T-helper 2 cell treated with Interferon-gamma antibody and Interleukin-4, amounts not matched to agents 5 μg/mL and 100 μg/mL, for 36 hours (primary cell): ENCODE results near the gene SPDYE1.
"Not testable (repeated sequence)": the region's sequence is repeated elsewhere in the genome, so short reads cannot be mapped to it uniquely, and the experiment has no call there.

ENCODE experiments used
- DNase-seq: peaks from one replicate; pipeline ENCODE4 v3.0.0; 2021; ENCODE audit warnings: low spot score
- H3K27ac Mint-ChIP-seq: one replicate; pipeline ENCODE4 v1.8.0; 2021; ENCODE audit warnings: mild to moderate bottlenecking, mixed read lengths
- H3K27me3 Mint-ChIP-seq: one replicate; pipeline ENCODE4 v1.8.0; 2021; ENCODE audit warnings: low read depth, mixed read lengths
- H3K36me3 Mint-ChIP-seq: one replicate; pipeline ENCODE4 v1.8.0; 2021; ENCODE audit warnings: low read depth, mixed read lengths
- H3K4me1 Mint-ChIP-seq: one replicate; pipeline ENCODE4 v1.8.0; 2021; ENCODE audit warnings: low read depth, mixed read lengths
- H3K4me3 Mint-ChIP-seq: one replicate; pipeline ENCODE4 v1.8.0; 2022; ENCODE audit warnings: mild to moderate bottlenecking, moderate library complexity, mixed read lengths
- H3K9me3 Mint-ChIP-seq: one replicate; pipeline ENCODE4 v1.8.0; 2021; ENCODE audit warnings: mixed read lengths

Gene SPDYE1

GRCh38 chr7:43997532-43997931 is at the start of gene SPDYE1:
TSS of gene SPDYE1 (plus strand) at chr7:43997897. CDS start at chr7:43999950, 2,053 bp downstream.
- not testable (repeated sequence) for H3K36me3 Mint-ChIP-seq, H3K27me3 Mint-ChIP-seq, DNase-seq, H3K27ac Mint-ChIP-seq, H3K9me3 Mint-ChIP-seq, H3K4me1 Mint-ChIP-seq, H3K4me3 Mint-ChIP-seq

- peaks cover 7% of the 10 kb centered on the region for H3K36me3 Mint-ChIP-seq
- H3K27ac Mint-ChIP-seq = no peak overlapping the region
- peaks cover 7% of the 10 kb centered on the region for H3K4me1 Mint-ChIP-seq
- H3K27me3 Mint-ChIP-seq = no peaks in the 10 kb centered on the region
- H3K4me3 Mint-ChIP-seq = no peak overlapping the region
- no peak for DNase-seq
- no peaks in the 10 kb centered on the region for H3K9me3 Mint-ChIP-seq
Observed at GRCh38 chr7:43952028-43952427, 45.7 kb upstream of the SPDYE1 start.

- no peaks in the 10 kb centered on the region for H3K27me3 Mint-ChIP-seq
- H3K4me1 Mint-ChIP-seq = peaks cover 7% of the 10 kb centered on the region
- H3K4me3 Mint-ChIP-seq = no peak overlapping the region
- no peaks in the 10 kb centered on the region for H3K9me3 Mint-ChIP-seq
- no peak for DNase-seq
- peaks cover 1% of the 10 kb centered on the region for H3K36me3 Mint-ChIP-seq
- H3K27ac Mint-ChIP-seq = no peak overlapping the region
Observed at GRCh38 chr7:43953071-43953470, 44.6 kb upstream of the SPDYE1 start.

GRCh38 chr7:43954524-43955228 is 43.0 kb upstream of the SPDYE1 start:
- no peaks in the 10 kb centered on the region for H3K9me3 Mint-ChIP-seq
- H3K27ac Mint-ChIP-seq = no peak overlapping the region
- no peaks in the 10 kb centered on the region for H3K36me3 Mint-ChIP-seq
- no peaks in the 10 kb centered on the region for H3K27me3 Mint-ChIP-seq
- no peak overlapping the region for H3K4me3 Mint-ChIP-seq
- H3K4me1 Mint-ChIP-seq = peaks cover 7% of the 10 kb centered on the region
- DNase-seq = no peak

- peaks cover 7% of the 10 kb centered on the region for H3K4me1 Mint-ChIP-seq
- H3K27me3 Mint-ChIP-seq = no peaks in the 10 kb centered on the region
- DNase-seq = no peak
- H3K4me3 Mint-ChIP-seq = no peak overlapping the region
- no peaks in the 10 kb centered on the region for H3K9me3 Mint-ChIP-seq
- H3K27ac Mint-ChIP-seq = no peak overlapping the region
- H3K36me3 Mint-ChIP-seq = peaks cover 6% of the 10 kb centered on the region
Observed at GRCh38 chr7:43956027-43956426, 41.7 kb upstream of the SPDYE1 start.

GRCh38 chr7:43960933-43961332 is 36.8 kb upstream of the SPDYE1 start:
- H3K27ac Mint-ChIP-seq = no peak overlapping the region
- no peaks in the 10 kb centered on the region for H3K9me3 Mint-ChIP-seq
- peaks cover 6% of the 10 kb centered on the region for H3K4me1 Mint-ChIP-seq
- no peak for DNase-seq
- H3K4me3 Mint-ChIP-seq = no peak overlapping the region
- no peaks in the 10 kb centered on the region for H3K27me3 Mint-ChIP-seq
- peaks cover 6% of the 10 kb centered on the region for H3K36me3 Mint-ChIP-seq

- H3K4me1 Mint-ChIP-seq, DNase-seq, H3K4me3 Mint-ChIP-seq: not testable (repeated sequence)
Observed at GRCh38 chr7:43966392-43966791, 31.3 kb upstream of the SPDYE1 start.

GRCh38 chr7:43968172-43969040 is 29.3 kb upstream of the SPDYE1 start:
- H3K4me1 Mint-ChIP-seq, H3K9me3 Mint-ChIP-seq, H3K4me3 Mint-ChIP-seq, H3K27ac Mint-ChIP-seq, H3K27me3 Mint-ChIP-seq, H3K36me3 Mint-ChIP-seq, DNase-seq: not testable (repeated sequence)

More at GRCh38 chr7:43966392-43966791, 31.3 kb upstream of the SPDYE1 start:
- not testable (repeated sequence) for H3K9me3 Mint-ChIP-seq, H3K36me3 Mint-ChIP-seq, H3K27ac Mint-ChIP-seq, H3K27me3 Mint-ChIP-seq

- H3K4me3 Mint-ChIP-seq, H3K27me3 Mint-ChIP-seq, H3K9me3 Mint-ChIP-seq, H3K4me1 Mint-ChIP-seq, H3K27ac Mint-ChIP-seq, DNase-seq, H3K36me3 Mint-ChIP-seq: not testable (repeated sequence)
Observed at GRCh38 chr7:43969586-43969985, 28.1 kb upstream of the SPDYE1 start.

GRCh38 chr7:43970698-43971097 is 27.0 kb upstream of the SPDYE1 start:
- H3K27ac Mint-ChIP-seq, H3K4me1 Mint-ChIP-seq, H3K9me3 Mint-ChIP-seq, H3K27me3 Mint-ChIP-seq, H3K4me3 Mint-ChIP-seq, DNase-seq, H3K36me3 Mint-ChIP-seq: not testable (repeated sequence)

GRCh38 chr7:43974033-43974573 is 23.6 kb upstream of the SPDYE1 start:
- not testable (repeated sequence) for H3K9me3 Mint-ChIP-seq, H3K4me3 Mint-ChIP-seq, H3K4me1 Mint-ChIP-seq, H3K27me3 Mint-ChIP-seq, DNase-seq, H3K27ac Mint-ChIP-seq, H3K36me3 Mint-ChIP-seq

- not testable (repeated sequence) for H3K27me3 Mint-ChIP-seq, H3K4me3 Mint-ChIP-seq, H3K9me3 Mint-ChIP-seq, H3K4me1 Mint-ChIP-seq, DNase-seq, H3K36me3 Mint-ChIP-seq, H3K27ac Mint-ChIP-seq
Observed at GRCh38 chr7:43974725-43975482, 22.8 kb upstream of the SPDYE1 start.

GRCh38 chr7:43977525-43977924 is 20.2 kb upstream of the SPDYE1 start:
- no peak overlapping the region for H3K4me3 Mint-ChIP-seq
- no peaks in the 10 kb centered on the region for H3K27me3 Mint-ChIP-seq
- no peaks in the 10 kb centered on the region for H3K9me3 Mint-ChIP-seq
- no peak for DNase-seq
- H3K4me1 Mint-ChIP-seq = no peaks in the 10 kb centered on the region
- H3K27ac Mint-ChIP-seq = no peak overlapping the region
- H3K36me3 Mint-ChIP-seq = peaks cover 1% of the 10 kb centered on the region

GRCh38 chr7:43978102-43978501 is 19.6 kb upstream of the SPDYE1 start:
- not testable (repeated sequence) for H3K9me3 Mint-ChIP-seq, H3K4me3 Mint-ChIP-seq, H3K4me1 Mint-ChIP-seq, H3K27me3 Mint-ChIP-seq, H3K36me3 Mint-ChIP-seq, DNase-seq, H3K27ac Mint-ChIP-seq
